SU-DHL-6 (cell line): ENCODE measurements around the gene CPLANE2.
"Not testable (repeated sequence)": the region's sequence is repeated elsewhere in the genome, so short reads cannot be mapped to it uniquely, and the experiment has no call there.

Source experiments
- H2AFZ ChIP-seq: fragments of 200-600 bp; sonication (generic); 2 replicates; pipeline ENCODE4 v1.6.1; 2014; ENCODE audit warnings: low read depth, mild to moderate bottlenecking, moderate library complexity, mixed read lengths, antibody characterized with exemption, low read length; ENCODE audit not compliant: severe bottlenecking
- H3F3A ChIP-seq: fragments of 200-600 bp; shearing (Covaris generic); 2 replicates; pipeline ENCODE4 v1.6.0; 2016; ENCODE audit warnings: antibody characterized with exemption, mild to moderate bottlenecking; ENCODE audit not compliant: insufficient read depth
- H3K27ac ChIP-seq: fragments of 200-600 bp; sonication (generic); 2 replicates; pipeline ENCODE4 v1.5.1; 2016; ENCODE audit warnings: low read depth, mild to moderate bottlenecking, low read length, moderate library complexity, mixed read lengths
- H3K27me3 ChIP-seq: fragments of 200-600 bp; sonication (generic), shearing (Covaris generic); 2 replicates; pipeline ENCODE4 v1.6.0; 2014; ENCODE audit warnings: mild to moderate bottlenecking, low read length
- H3K36me3 ChIP-seq: fragments of 200-600 bp; sonication (generic); 2 replicates; pipeline ENCODE4 v1.6.1; 2014; ENCODE audit warnings: mild to moderate bottlenecking, low read length, mixed read lengths
- H3K4me2 ChIP-seq: fragments of 300-600, 200-600 bp; shearing (Covaris generic), sonication (generic); 2 replicates; pipeline ENCODE4 v1.6.0; 2014; ENCODE audit warnings: low read length, low read depth, mild to moderate bottlenecking; ENCODE audit not compliant: poor library complexity, severe bottlenecking
- H3K4me3 ChIP-seq: fragments of 200-600 bp; sonication (generic); 2 replicates; pipeline ENCODE4 v1.5.1; 2014; ENCODE audit warnings: antibody characterized with exemption, low read length, mild to moderate bottlenecking, mixed read lengths; ENCODE audit not compliant: insufficient read depth, poor library complexity, severe bottlenecking
- H3K79me2 ChIP-seq: fragments of 200-600 bp; sonication (generic); 2 replicates; pipeline ENCODE4 v1.6.1; 2014; ENCODE audit warnings: mild to moderate bottlenecking, low read length, moderate library complexity; ENCODE audit not compliant: insufficient read depth
- H3K9ac ChIP-seq: fragments of 200-600 bp; sonication (generic); 2 replicates; pipeline ENCODE4 v1.7.0; 2014; ENCODE audit warnings: mild to moderate bottlenecking, low read length
- H3K9me2 ChIP-seq: fragments of 200-600 bp; sonication (generic); replicated peaks from 2 replicates; pipeline ENCODE4 v1.6.1; 2014; ENCODE audit warnings: low read length; ENCODE audit not compliant: insufficient read depth
- H3K9me3 ChIP-seq: fragments of 200-600 bp; sonication (generic); 2 replicates; pipeline ENCODE4 v1.6.1; 2014; ENCODE audit warnings: low read length, mixed read lengths; ENCODE audit not compliant: insufficient read depth
- H4K20me1 ChIP-seq: fragments of 200-600 bp; sonication (generic); 2 replicates; pipeline ENCODE4 v1.6.1; 2014; ENCODE audit warnings: low read depth, mild to moderate bottlenecking, antibody characterized with exemption, low read length, moderate library complexity, mixed read lengths
- EZH2phosphoT487 ChIP-seq: fragments of 200-600 bp; sonication (generic), shearing (Covaris generic); conservative IDR thresholded peaks from 2 replicates; pipeline ENCODE4 v1.6.1; 2018; ENCODE audit warnings: mild to moderate bottlenecking, antibody characterized with exemption, low read length, moderate library complexity, mixed read lengths
- TF ChIP-seq, protein P1 (sequence below): fragments of 200-600 bp; sonication (generic); IDR thresholded peaks from one replicate; pipeline ENCODE4 v1.5.1; 2017; ENCODE audit warnings: antibody characterized with exemption, mild to moderate bottlenecking, low read length, moderate library complexity; ENCODE audit not compliant: insufficient read depth, poor library complexity, severe bottlenecking

The CPLANE2 gene

DNA sequence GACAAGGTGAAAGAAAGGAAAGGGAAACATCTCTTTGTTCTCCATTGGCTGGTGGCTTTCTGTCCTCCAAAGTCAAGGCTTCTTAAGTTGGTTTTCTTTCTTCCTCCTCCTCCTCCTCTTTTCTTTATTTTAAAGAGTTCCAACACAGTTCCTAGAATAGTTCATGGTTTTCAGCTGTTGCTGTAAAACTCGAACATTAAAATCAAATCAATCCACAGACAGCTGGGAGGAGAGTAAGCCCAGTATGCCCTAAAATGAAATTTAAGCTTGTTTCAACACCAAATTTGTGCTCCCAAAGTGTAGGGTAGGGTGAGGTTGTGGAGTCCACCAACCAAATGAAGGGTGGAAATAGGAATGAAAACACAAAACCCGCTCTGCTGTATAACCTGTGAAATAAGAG, 10.5 kb upstream of the CPLANE2 start:
- TF ChIP-seq, protein P1, sequence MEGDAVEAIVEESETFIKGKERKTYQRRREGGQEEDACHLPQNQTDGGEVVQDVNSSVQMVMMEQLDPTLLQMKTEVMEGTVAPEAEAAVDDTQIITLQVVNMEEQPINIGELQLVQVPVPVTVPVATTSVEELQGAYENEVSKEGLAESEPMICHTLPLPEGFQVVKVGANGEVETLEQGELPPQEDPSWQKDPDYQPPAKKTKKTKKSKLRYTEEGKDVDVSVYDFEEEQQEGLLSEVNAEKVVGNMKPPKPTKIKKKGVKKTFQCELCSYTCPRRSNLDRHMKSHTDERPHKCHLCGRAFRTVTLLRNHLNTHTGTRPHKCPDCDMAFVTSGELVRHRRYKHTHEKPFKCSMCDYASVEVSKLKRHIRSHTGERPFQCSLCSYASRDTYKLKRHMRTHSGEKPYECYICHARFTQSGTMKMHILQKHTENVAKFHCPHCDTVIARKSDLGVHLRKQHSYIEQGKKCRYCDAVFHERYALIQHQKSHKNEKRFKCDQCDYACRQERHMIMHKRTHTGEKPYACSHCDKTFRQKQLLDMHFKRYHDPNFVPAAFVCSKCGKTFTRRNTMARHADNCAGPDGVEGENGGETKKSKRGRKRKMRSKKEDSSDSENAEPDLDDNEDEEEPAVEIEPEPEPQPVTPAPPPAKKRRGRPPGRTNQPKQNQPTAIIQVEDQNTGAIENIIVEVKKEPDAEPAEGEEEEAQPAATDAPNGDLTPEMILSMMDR, result no peak
- no peak for TF ChIP-seq EZH2phosphoT487
- H3F3A ChIP-seq, result peaks cover 8% of the 10 kb centered on the region; the same call in 1 of the 2 replicates
- H3K36me3 ChIP-seq, result no peaks in the 10 kb centered on the region
- no peak overlapping the region for H2AFZ ChIP-seq
- no peak overlapping the region for H3K27ac ChIP-seq
- no peak overlapping the region for H3K4me3 ChIP-seq
- no peaks in the 10 kb centered on the region for H4K20me1 ChIP-seq
- no peaks in the 10 kb centered on the region for H3K27me3 ChIP-seq
- no peak overlapping the region for H3K4me2 ChIP-seq
- no peaks in the 10 kb centered on the region for H3K79me2 ChIP-seq
- no peak overlapping the region for H3K9ac ChIP-seq
- no peaks in the 10 kb centered on the region for H3K9me3 ChIP-seq
- H3K9me2 ChIP-seq, result no peaks in the 10 kb centered on the region

DNA sequence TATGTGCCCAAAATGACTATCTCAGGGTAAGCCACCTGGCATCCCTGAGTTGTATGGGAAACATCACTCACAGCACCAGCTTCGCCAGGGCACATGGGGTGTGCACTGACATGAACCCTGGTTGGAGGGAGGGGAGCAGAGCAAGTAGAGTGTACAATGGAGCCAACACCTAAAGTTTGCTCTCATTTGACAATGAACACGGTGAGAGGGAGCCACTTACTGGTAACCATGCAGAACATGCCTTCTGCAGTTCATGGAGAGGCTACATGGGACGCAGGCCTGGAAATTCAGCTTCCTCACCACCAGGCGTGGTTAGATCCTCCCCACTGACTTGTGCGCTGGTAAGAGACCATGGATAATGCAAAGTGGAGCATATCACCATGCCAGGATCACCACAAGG, 10.0 kb upstream of the CPLANE2 start:
- TF ChIP-seq, protein P1, result no peak
- no peak for TF ChIP-seq EZH2phosphoT487
- Histone ChIP-seq H3K27me3 (no peaks in the 10 kb centered on the region), H2AFZ (no peak overlapping the region), H3K9ac (no peak overlapping the region), H3K4me2 (no peak overlapping the region), H3K36me3 (no peaks in the 10 kb centered on the region), H4K20me1 (no peaks in the 10 kb centered on the region), H3K9me3 (no peaks in the 10 kb centered on the region), H3K4me3 (no peak overlapping the region), H3K9me2 (no peaks in the 10 kb centered on the region), H3K79me2 (no peaks in the 10 kb centered on the region), H3K27ac (no peak overlapping the region), H3F3A (peaks cover 8% of the 10 kb centered on the region; the same call in 1 of the 2 replicates)

DNA sequence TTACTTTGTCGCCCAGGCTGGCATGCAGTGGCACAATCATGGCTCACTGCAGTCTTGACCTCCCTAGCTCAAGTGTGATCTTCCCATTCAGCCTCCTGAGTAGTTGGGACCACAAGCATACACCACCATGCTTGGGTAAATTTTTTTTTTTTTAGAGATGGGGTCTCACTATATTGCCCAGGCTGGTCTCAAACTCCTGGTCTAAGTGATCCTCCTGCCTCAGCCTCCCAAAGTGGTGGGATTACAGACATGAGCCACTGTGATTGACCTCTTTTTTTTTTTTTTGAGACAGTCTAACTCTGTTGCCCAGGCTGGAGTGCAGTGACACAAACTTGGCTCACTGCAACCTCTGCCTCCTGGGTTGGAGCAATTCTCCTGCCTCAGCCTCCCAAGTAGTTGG, 9.3 kb upstream of the CPLANE2 start:
- not testable (repeated sequence) for H3K36me3 ChIP-seq, H3K4me2 ChIP-seq, H4K20me1 ChIP-seq, H3K9me3 ChIP-seq, H3K27ac ChIP-seq, H3K9ac ChIP-seq, H3F3A ChIP-seq, H3K79me2 ChIP-seq, H3K9me2 ChIP-seq, H3K4me3 ChIP-seq, H2AFZ ChIP-seq, H3K27me3 ChIP-seq

DNA sequence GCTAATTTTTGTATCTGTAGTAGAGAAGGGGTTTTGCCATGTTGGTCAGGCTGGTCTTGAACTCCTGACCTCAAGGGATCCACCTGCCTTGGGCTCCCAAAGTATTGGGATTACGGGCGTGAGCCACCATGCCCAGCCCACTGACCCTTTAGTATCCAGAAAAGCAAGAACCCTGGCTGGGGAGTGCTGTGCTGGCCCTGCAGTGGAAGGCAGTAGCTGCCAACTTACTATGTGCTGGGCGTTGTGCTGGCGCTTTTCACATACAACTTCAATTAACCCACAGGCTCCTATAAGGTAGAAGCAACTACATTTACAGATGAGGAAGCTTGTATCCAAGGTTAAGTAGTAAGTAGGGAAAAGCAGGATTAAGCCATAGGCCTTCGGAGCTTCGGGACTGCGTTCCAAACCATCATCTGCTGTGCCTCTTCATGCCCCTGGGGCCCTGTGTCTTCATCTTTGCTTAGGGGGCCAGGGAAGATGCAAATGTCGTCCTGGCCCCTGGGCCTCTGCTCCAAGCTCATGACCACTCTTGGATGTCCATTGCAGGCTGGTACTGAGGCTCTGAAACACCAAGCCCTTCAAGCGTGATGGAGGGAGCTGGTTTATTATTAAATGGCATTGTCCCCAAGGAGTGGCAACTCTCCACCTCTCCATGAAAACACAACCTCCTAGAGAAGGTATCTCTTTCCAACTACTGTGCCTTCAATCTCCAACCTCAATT, 8.7 kb upstream of the CPLANE2 start:
- H3K9me3 ChIP-seq, result no peaks in the 10 kb centered on the region

More for the DNA sequence above, 8.7 kb upstream of the CPLANE2 start:
- no peak overlapping the region for H3K9ac ChIP-seq
- H3K4me2 ChIP-seq, result no peak overlapping the region
- no peak overlapping the region for H3K27ac ChIP-seq
- H3K36me3 ChIP-seq, result no peaks in the 10 kb centered on the region
- no peaks in the 10 kb centered on the region for H4K20me1 ChIP-seq
- peaks cover 8% of the 10 kb centered on the region; the same call in 1 of the 2 replicates for H3F3A ChIP-seq
- no peaks in the 10 kb centered on the region for H3K27me3 ChIP-seq
- H2AFZ ChIP-seq, result no peak overlapping the region
- H3K9me2 ChIP-seq, result no peaks in the 10 kb centered on the region
- no peaks in the 10 kb centered on the region for H3K79me2 ChIP-seq
- TF ChIP-seq EZH2phosphoT487, result no peak
- TF ChIP-seq, protein P1, result no peak
- H3K4me3 ChIP-seq, result no peak overlapping the region
